ENCODE measurements around the gene CDS2. TPM values are rescaled to one million over a fixed set of nuclear protein-coding genes. Genes with fewer than 3 reads are reported as not detected.

CDS2 gene
- total and polyA plus RNA-seq, 2 of the 13 experiments (the other 11 are each of a cell fraction or from before 2014, with no cell fraction given), result 81.3 to 153 TPM

GRCh38 chr20:5119435-5120184, 7.2 kb upstream of the CDS2 start, which contains the start of gene PCNA (continued):
- peak; percentile 71; the same call in 1 of the 2 replicates for TF ChIP-seq AFF4 (CRISPR knock-in tag; IDR thresholded peaks at IDR 0.05)
- peak; percentile 90 for TF ChIP-seq ZHX1 (CRISPR knock-in tag; IDR thresholded peaks at IDR 0.05; ENCODE audit: low read depth)
- peak; percentile 100 for TF ChIP-seq IRF9 (CRISPR knock-in tag; IDR thresholded peaks at IDR 0.05; ENCODE audit: borderline replicate concordance)
- no peak for TF ChIP-seq ZNF841 (CRISPR knock-in tag; IDR thresholded peaks at IDR 0.05; ENCODE audit: borderline replicate concordance)
- TF ChIP-seq ELK4 (CRISPR knock-in tag; IDR thresholded peaks at IDR 0.05; ENCODE audit: borderline replicate concordance), result peak; percentile 89; the same call in 1 of the 2 replicates
- TF ChIP-seq CTCF (CRISPR knock-in tag; IDR thresholded peaks at IDR 0.05), result peak; percentile 49
- TF ChIP-seq ZNF772 (CRISPR knock-in tag; IDR thresholded peaks at IDR 0.05), result peak; percentile 99
- no peak for TF ChIP-seq CBX2 (IDR thresholded peaks at IDR 0.05; ENCODE audit: low read depth, low read length)
- peak; percentile 1; the same call in 1 of the 2 replicates for TF ChIP-seq CBX2 (CRISPR knock-in tag; IDR thresholded peaks at IDR 0.05; ENCODE audit: low read depth)
- peak; percentile 99; the same call in 1 of the 2 replicates for TF ChIP-seq MXD1 (CRISPR knock-in tag; IDR thresholded peaks at IDR 0.05)
- peak; percentile 22; the same call in 1 of the 2 replicates for TF ChIP-seq HMG20A (CRISPR knock-in tag; IDR thresholded peaks at IDR 0.05; ENCODE audit: borderline replicate concordance)
- peak; percentile 99 for TF ChIP-seq ZNF766 (CRISPR knock-in tag; IDR thresholded peaks at IDR 0.05; ENCODE audit: borderline replicate concordance)
- peak; percentile 99 for TF ChIP-seq SRY (CRISPR knock-in tag; IDR thresholded peaks at IDR 0.05)
- peak; percentile 2 for TF ChIP-seq ZNF17 (CRISPR knock-in tag; IDR thresholded peaks at IDR 0.05)
- TF ChIP-seq TP53 (CRISPR knock-in tag; conservative IDR thresholded peaks at IDR 0.05), result peak; percentile 99
- TF ChIP-seq ZNF605 (CRISPR knock-in tag; IDR thresholded peaks at IDR 0.05), result peak; percentile 100
- peak; percentile 55 for TF ChIP-seq ZSCAN22 (CRISPR knock-in tag; IDR thresholded peaks at IDR 0.05)

Measured in HepG2 (cell line).